H1 (cell line): ENCODE measurements around the gene PIGL. TPM values are rescaled to one million over a fixed set of nuclear protein-coding genes. Genes with fewer than 3 reads are reported as not detected.

Source experiments
- CTCF ChIA-PET: fragments of 300-600 bp; sonication (Branson Sonifier 250); formaldehyde crosslinking; loops from one replicate; lab custom pipeline; 2021; ENCODE audit not compliant: partially characterized antibody; lab: Charles Lee
- POLR2A ChIA-PET: fragments of 300-600 bp; sonication (Branson Sonifier 250); formaldehyde crosslinking; loops from one replicate; lab custom pipeline; 2021; ENCODE audit warnings: inconsistent platforms; ENCODE audit not compliant: partially characterized antibody; lab: Charles Lee
- DNase-seq, 2 experiments: peaks; one replicate each; pipeline versions ENCODE4 v3.0.0 to v3.0.0-alpha.2; 2010 to 2022; ENCODE audit warnings: low spot score in 2 of 2, low read depth in 1 of 2, mixed read lengths in 1 of 2
- FAIRE-seq: peaks from 2 replicates; lab custom pipeline; 2011; peaks lifted over from hg19 to GRCh38; lab: Jason Lieb, UNC
- H2AFZ ChIP-seq: 2 replicates; pipeline ENCODE4 v1.8.1; 2012; ENCODE audit warnings: low read length, inconsistent platforms
- H2AK5ac ChIP-seq: 2 replicates; pipeline ENCODE4 v1.6.1; 2013; ENCODE audit warnings: low read depth, low read length
- H2BK120ac ChIP-seq: replicated peaks from 2 replicates; pipeline ENCODE3; 2013; ENCODE audit warnings: low read depth, low read length, inconsistent platforms
- H2BK12ac ChIP-seq: 2 replicates; pipeline ENCODE4 v1.6.1; 2013; ENCODE audit warnings: low read depth, low read length
- H2BK15ac ChIP-seq: 2 replicates; pipeline ENCODE4 v1.6.1; 2013; ENCODE audit warnings: low read length
- H2BK20ac ChIP-seq: 2 replicates; pipeline ENCODE4 v1.6.1; 2013; ENCODE audit warnings: low read length
- H2BK5ac ChIP-seq: 2 replicates; pipeline ENCODE4 v1.6.1; 2013; ENCODE audit warnings: low read depth, low read length
- H3K14ac ChIP-seq: 2 replicates; pipeline ENCODE4 v1.6.1; 2013; ENCODE audit warnings: inconsistent platforms; ENCODE audit not compliant: insufficient read length
- H3K18ac ChIP-seq: 2 replicates; pipeline ENCODE4 v1.6.1; 2013; ENCODE audit warnings: low read length; ENCODE audit errors: extremely low read depth
- H3K23ac ChIP-seq: 2 replicates; pipeline ENCODE4 v1.6.1; 2013; ENCODE audit warnings: inconsistent platforms; ENCODE audit not compliant: insufficient read length
- H3K23me2 ChIP-seq: 2 replicates; pipeline ENCODE4 v1.6.1; 2013; ENCODE audit warnings: low read depth, low read length
- H3K27ac ChIP-seq: 2 replicates; pipeline ENCODE4 v1.6.1; 2011; ENCODE audit warnings: low read depth, low read length, inconsistent platforms
- H3K27me3 ChIP-seq, 4 experiments: replicated peaks in 1 of 4; 1 replicate in 1 of 4; 2 replicates in 3 of 4; pipeline versions ENCODE4 v1.6.1 to v1.8.1; 2011 to 2013; ENCODE audit warnings: low read length in 3 of 4, mild to moderate bottlenecking in 3 of 4, inconsistent platforms in 2 of 4, mixed read lengths in 2 of 4, moderate library complexity in 1 of 4; ENCODE audit not compliant: control insufficient read depth in 3 of 4, insufficient read depth in 3 of 4; ENCODE audit errors: extremely low read depth in 1 of 4
- H3K36me3 ChIP-seq, 4 experiments: 2 replicates each; pipeline versions ENCODE4 v1.6.1 to v1.8.1; 2011 to 2013; ENCODE audit warnings: mild to moderate bottlenecking in 4 of 4, low read length in 3 of 4, moderate library complexity in 2 of 4, control low read depth in 1 of 4, inconsistent platforms in 1 of 4; ENCODE audit not compliant: insufficient read depth in 4 of 4, control insufficient read depth in 2 of 4
- H3K4ac ChIP-seq: replicated peaks from 2 replicates; pipeline ENCODE3; 2013; ENCODE audit warnings: low read length, low read depth, mixed read lengths, inconsistent platforms; ENCODE audit not compliant: insufficient read length
- H3K4me1 ChIP-seq, 4 experiments: replicated peaks in 1 of 4; 1 replicate in 1 of 4; 2 replicates in 3 of 4; pipeline versions ENCODE4 v1.6.1 to v1.8.1; 2011 to 2013; ENCODE audit warnings: low read length in 3 of 4, inconsistent platforms in 2 of 4, mixed read lengths in 1 of 4; ENCODE audit not compliant: insufficient read depth in 4 of 4, control insufficient read depth in 3 of 4
- H3K4me2 ChIP-seq, 2 experiments: 2 replicates each; pipeline versions ENCODE4 v1.6.1 to v1.8.1; 2011 to 2013; ENCODE audit warnings: low read depth in 2 of 2, low read length in 2 of 2, control low read depth in 1 of 2, inconsistent platforms in 1 of 2, mild to moderate bottlenecking in 1 of 2; ENCODE audit not compliant: insufficient read depth in 1 of 2
- H3K4me3 ChIP-seq, 4 experiments: fragments of 200-600, 300-600 bp in 1 of 4; sonication (generic), shearing (Covaris generic), sonication (Bioruptor Twin) in 1 of 4; 2 replicates each; pipeline versions ENCODE4 v1.5.1 to v1.8.1; 2011 to 2016; ENCODE audit warnings: low read length in 4 of 4, low read depth in 3 of 4, control low read depth in 2 of 4, inconsistent platforms in 2 of 4, mild to moderate bottlenecking in 2 of 4, mixed read lengths in 1 of 4, moderate library complexity in 1 of 4; ENCODE audit not compliant: insufficient read depth in 2 of 4; ENCODE audit errors: extremely low read depth in 1 of 4
- H3K56ac ChIP-seq: replicated peaks from 2 replicates; pipeline ENCODE3; 2013; ENCODE audit warnings: low read depth, mild to moderate bottlenecking, mixed read lengths, low read length, inconsistent platforms; ENCODE audit not compliant: insufficient read length
- H3K79me1 ChIP-seq: 2 replicates; pipeline ENCODE4 v1.6.1; 2013; ENCODE audit warnings: low read depth, low read length, control low read depth
- H3K79me2 ChIP-seq, 2 experiments: 2 replicates each; pipeline versions ENCODE4 v1.6.1 to v1.8.1; 2012 to 2013; ENCODE audit warnings: low read length in 2 of 2, mild to moderate bottlenecking in 2 of 2, inconsistent platforms in 1 of 2; ENCODE audit not compliant: insufficient read depth in 2 of 2, control insufficient read depth in 1 of 2
- H3K9ac ChIP-seq, 4 experiments: replicated peaks in 1 of 4; 1 replicate in 1 of 4; 2 replicates in 3 of 4; pipeline versions ENCODE4 v1.6.1 to v1.8.1; 2011 to 2013; ENCODE audit warnings: low read depth in 3 of 4, low read length in 3 of 4, control low read depth in 2 of 4, mild to moderate bottlenecking in 2 of 4, moderate library complexity in 2 of 4, inconsistent platforms in 1 of 4; ENCODE audit errors: extremely low read depth in 1 of 4
- H3K9me3 ChIP-seq, 2 experiments: 2 replicates each; pipeline versions ENCODE4 v1.6.1 to v1.8.1; 2012 to 2013; ENCODE audit warnings: mild to moderate bottlenecking in 2 of 2, moderate library complexity in 2 of 2, control low read depth in 1 of 2, inconsistent platforms in 1 of 2, low read depth in 1 of 2, low read length in 1 of 2, mixed read lengths in 1 of 2; ENCODE audit not compliant: insufficient read depth in 2 of 2
- H4K20me1 ChIP-seq, 2 experiments: replicated peaks in 1 of 2; 2 replicates each; pipeline versions ENCODE3 to v1.8.1; 2011 to 2013; ENCODE audit warnings: inconsistent platforms in 2 of 2, low read length in 2 of 2, mild to moderate bottlenecking in 1 of 2; ENCODE audit not compliant: insufficient read depth in 2 of 2, control insufficient read depth in 1 of 2
- H4K5ac ChIP-seq: 2 replicates; pipeline ENCODE4 v1.6.1; 2013; ENCODE audit warnings: low read length, low read depth, mixed read lengths, inconsistent platforms; ENCODE audit not compliant: insufficient read length
- H4K8ac ChIP-seq: 2 replicates; pipeline ENCODE4 v1.8.0; 2013; ENCODE audit warnings: mild to moderate bottlenecking, moderate library complexity, low read length, inconsistent platforms; ENCODE audit not compliant: insufficient read depth; ENCODE audit errors: extremely low read depth
- H4K91ac ChIP-seq: replicated peaks from 2 replicates; pipeline ENCODE3; 2013; ENCODE audit warnings: low read length, mixed read lengths, inconsistent platforms; ENCODE audit not compliant: insufficient read length
- CHD2 ChIP-seq: IDR thresholded peaks from 2 replicates; pipeline ENCODE4 v1.6.1; 2012; ENCODE audit warnings: low read length, improper control_type of control experiment
- EGR1 ChIP-seq: IDR thresholded peaks from 2 replicates; pipeline ENCODE4 v1.6.1; 2011; ENCODE audit warnings: low read depth, low read length, borderline replicate concordance
- GABPA ChIP-seq: IDR thresholded peaks from 2 replicates; pipeline ENCODE4 v1.6.1; 2011; ENCODE audit warnings: mild to moderate bottlenecking, low read length, moderate library complexity, borderline replicate concordance; ENCODE audit not compliant: insufficient read depth
- POU5F1 ChIP-seq: IDR thresholded peaks from 2 replicates; pipeline ENCODE4 v1.6.1; 2011; ENCODE audit warnings: low read depth, mild to moderate bottlenecking, low read length, moderate library complexity
- RNF2 ChIP-seq: fragments of 200-900, 300-1000 bp; sonication (generic); IDR thresholded peaks from 2 replicates; pipeline ENCODE4 v1.7.1; 2016; ENCODE audit warnings: borderline replicate concordance, low read depth, mild to moderate bottlenecking, antibody characterized with exemption, low read length; ENCODE audit not compliant: poor library complexity, severe bottlenecking; ENCODE audit errors: missing control alignments
- SIN3A ChIP-seq, 2 experiments: IDR thresholded peaks in 1 of 2; conservative IDR thresholded peaks in 1 of 2; 2 replicates each; pipeline ENCODE4 v1.6.1; 2011 to 2012; ENCODE audit warnings: low read length in 2 of 2, improper control_type of control experiment in 1 of 2, low read depth in 1 of 2, mild to moderate bottlenecking in 1 of 2
- SIRT6 ChIP-seq: IDR thresholded peaks from one replicate; pipeline ENCODE4 v1.7.1; 2012; ENCODE audit warnings: low read length, inconsistent platforms
- TBP ChIP-seq: IDR thresholded peaks from 2 replicates; pipeline ENCODE4 v1.6.1; 2011; ENCODE audit warnings: low read depth, low read length, improper control_type of control experiment
- WGBS, 2 experiments: shearing (Covaris generic) in 1 of 2; methylation state at CpG; one replicate each; pipeline versions ENCODE4 v1.1.6 to v1.1.7; 2013 to 2015; ENCODE audit warnings: low lambda C conversion rate in 2 of 2, mixed read lengths in 2 of 2, inconsistent platforms in 1 of 2, low coverage in 1 of 2, missing lambda C conversion rate in 1 of 2; ENCODE audit not compliant: insufficient replicate concordance in 2 of 2, insufficient coverage in 1 of 2, insufficient read length in 1 of 2; ENCODE audit errors: extremely low coverage in 1 of 2, missing lambda C conversion rate in 1 of 2; 5-methylcytosine and 5-hydroxymethylcytosine counted together
- polyA plus RNA-seq, 7 experiments: library from polyadenylated mRNA; depleted of rRNA in 3 of 7; stranded (reverse) in 5 of 7; unstranded in 2 of 7; fragments of >200 nt in 5 of 7; fragments of 200-250 nt in 2 of 7; gene quantifications; 1 replicate in 5 of 7; 2 replicates in 1 of 7; 4 replicates in 1 of 7; pipeline versions ENCODE4 v1.2.1 to v1.2.3, GENCODE V29; 2011 to 2013; ENCODE audit warnings: missing spikeins in 2 of 7, mixed read lengths in 2 of 7
- total RNA-seq: library from RNA; stranded (reverse); fragmentation: NEBNext Ultra II Directional; extraction: Animal tissue kit (Norgen Biotek cat#: 25700); gene quantifications from 2 replicates; pipeline ENCODE4 v1.2.1, GENCODE V29; 2021
- TF ChIP-seq, protein P1 (sequence below): IDR thresholded peaks from 2 replicates; pipeline ENCODE4 v1.6.1; 2012; ENCODE audit warnings: inconsistent platforms
- TF ChIP-seq, protein P2 (sequence below): IDR thresholded peaks from 2 replicates; pipeline ENCODE4 v1.6.1; 2011; ENCODE audit warnings: low read depth, mild to moderate bottlenecking, low read length; ENCODE audit not compliant: insufficient read depth

PIGL gene
- total and polyA plus RNA-seq, 2 of the 8 experiments (the other 6 are each of a cell fraction or from before 2014, with no cell fraction given): 28.4 to 30.8 TPM

DNA sequence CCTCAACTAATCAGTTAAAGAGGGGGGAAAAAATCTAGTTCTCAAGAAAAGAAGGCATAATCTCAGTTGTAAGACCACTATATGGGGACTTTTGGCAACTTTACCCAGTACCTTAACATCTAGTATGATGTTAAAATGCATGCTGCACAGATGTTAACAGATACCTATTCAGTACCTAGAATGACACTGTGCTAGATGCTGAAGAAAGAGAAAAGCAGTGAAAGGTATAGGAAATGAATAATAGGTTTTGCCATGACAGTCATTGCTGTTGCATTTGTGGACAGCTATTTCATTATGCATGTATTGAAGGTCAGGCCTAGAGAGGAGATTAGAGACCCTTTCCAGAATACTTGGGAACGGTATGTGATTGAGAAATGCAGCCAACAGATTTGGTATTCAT lies 34.5 kb downstream of the PIGL start:
- Histone ChIP-seq H3K4me1 (peaks cover 2 to 8% (median 5%) of the 10 kb centered on the region in 4 experiments; a peak in 4 of 7 replicates), H3K36me3 (no peaks in the 10 kb centered on the region), H2BK120ac (no peak overlapping the region), H4K20me1 (no peaks in the 10 kb centered on the region), H4K5ac (no peak overlapping the region), H2BK5ac (no peak overlapping the region), H3K27me3 (no peaks in the 10 kb centered on the region), H3K4me2 (no peak overlapping the region), H3K56ac (no peak overlapping the region), H3K14ac (no peak overlapping the region), H4K8ac (no peak overlapping the region), H3K27ac (no peak overlapping the region), H3K9me3 (no peaks in the 10 kb centered on the region), H2AK5ac (no peak overlapping the region), H3K23ac (no peak overlapping the region), H3K4ac (no peak overlapping the region), H4K91ac (no peak overlapping the region), H2BK15ac (no peak overlapping the region), H2BK20ac (no peak overlapping the region), H3K9ac (no peak overlapping the region), H3K4me3 (no peak overlapping the region), H3K18ac (no peak overlapping the region), H2AFZ (no peak overlapping the region), H3K23me2 (no peaks in the 10 kb centered on the region), H3K79me1 (peaks cover 2% of the 10 kb centered on the region; the same call in 1 of the 2 replicates), H3K79me2 (no peaks in the 10 kb centered on the region), H2BK12ac (no peak overlapping the region)
- FAIRE-seq: no peak
- ChIA-PET CTCF (interaction anchor here (1.1 kb wide), 1 partner anchor 112 kb away, joined by 3 read pairs; no protein-coding TSS in a partner anchor), POLR2A (no interaction called here)
- TF ChIP-seq POU5F1 (no peak), TBP (no peak), CHD2 (no peak), RNF2 (no peak), EGR1 (no peak), SIN3A (conservative IDR thresholded peaks at IDR 0.05 in 1 of 2, IDR thresholded peaks at IDR 0.05 in 1 of 2; ENCODE audit: low read depth in 1 of 2, low read length in 2 of 2) (no peak), SIRT6 (no peak), GABPA (no peak)
- TF ChIP-seq, protein P1, sequence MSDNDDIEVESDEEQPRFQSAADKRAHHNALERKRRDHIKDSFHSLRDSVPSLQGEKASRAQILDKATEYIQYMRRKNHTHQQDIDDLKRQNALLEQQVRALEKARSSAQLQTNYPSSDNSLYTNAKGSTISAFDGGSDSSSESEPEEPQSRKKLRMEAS: no peak
- TF ChIP-seq, protein P2, sequence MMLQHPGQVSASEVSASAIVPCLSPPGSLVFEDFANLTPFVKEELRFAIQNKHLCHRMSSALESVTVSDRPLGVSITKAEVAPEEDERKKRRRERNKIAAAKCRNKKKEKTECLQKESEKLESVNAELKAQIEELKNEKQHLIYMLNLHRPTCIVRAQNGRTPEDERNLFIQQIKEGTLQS: no peak
- DNase-seq: no peak
- WGBS, 2 experiments: 95% methylated on average over 1 of the region's 1 CpG; no CpG with 5 or more reads in 1 of the 2 experiments
